Loucy (cell line): ENCODE measurements around the gene SMYD1.

Source experiments
- H2AFZ ChIP-seq: fragments of 200-600 bp; sonication (generic); 2 replicates; pipeline ENCODE4 v1.6.0; 2016; ENCODE audit warnings: antibody characterized with exemption, mild to moderate bottlenecking, low read length, moderate library complexity
- H3F3A ChIP-seq: fragments of 200-600 bp; 2 replicates; pipeline ENCODE4 v1.6.0; 2016; ENCODE audit warnings: antibody characterized with exemption, low read depth, mild to moderate bottlenecking
- H3K27me3 ChIP-seq: fragments of 200-600 bp; sonication (generic); 2 replicates; pipeline ENCODE4 v1.6.1; 2014; ENCODE audit warnings: low read length, mild to moderate bottlenecking; ENCODE audit not compliant: insufficient read depth, poor library complexity, severe bottlenecking
- H3K36me3 ChIP-seq: fragments of 200-600 bp; sonication (generic); 2 replicates; pipeline ENCODE4 v1.6.1; 2016; ENCODE audit warnings: low read length; ENCODE audit not compliant: insufficient read depth
- H3K4me1 ChIP-seq: fragments of 200-600 bp; sonication (generic); 2 replicates; pipeline ENCODE4 v1.5.1; 2014; ENCODE audit warnings: low read length, mild to moderate bottlenecking; ENCODE audit not compliant: insufficient read depth, poor library complexity, severe bottlenecking
- H3K4me2 ChIP-seq: fragments of 200-600 bp; sonication (generic); 2 replicates; pipeline ENCODE4 v1.6.0; 2014; ENCODE audit warnings: antibody characterized with exemption, low read length, low read depth, mild to moderate bottlenecking; ENCODE audit not compliant: poor library complexity, severe bottlenecking
- H3K4me3 ChIP-seq: fragments of 200-600 bp; sonication (generic); 2 replicates; pipeline ENCODE4 v1.5.1; 2014; ENCODE audit warnings: low read length, mild to moderate bottlenecking, mixed read lengths; ENCODE audit not compliant: poor library complexity, severe bottlenecking
- H3K79me2 ChIP-seq: fragments of 200-600 bp; sonication (generic); 2 replicates; pipeline ENCODE4 v1.6.1; 2014; ENCODE audit warnings: low read length; ENCODE audit not compliant: insufficient read depth
- H3K9ac ChIP-seq: fragments of 200-600 bp; sonication (generic); 2 replicates; pipeline ENCODE4 v1.6.0; 2014; ENCODE audit warnings: mild to moderate bottlenecking, low read depth, low read length, moderate library complexity; ENCODE audit not compliant: poor library complexity, severe bottlenecking
- H3K9me2 ChIP-seq: fragments of 200-600 bp; sonication (generic); replicated peaks from 2 replicates; pipeline ENCODE4 v1.6.1; 2016; ENCODE audit warnings: low read depth, low read length, mixed read lengths
- H3K9me3 ChIP-seq: fragments of 200-600 bp; sonication (generic); 2 replicates; pipeline ENCODE4 v1.6.1; 2014; ENCODE audit warnings: mild to moderate bottlenecking, antibody characterized with exemption, low read length, low read depth; ENCODE audit not compliant: insufficient read depth
- H4K20me1 ChIP-seq: fragments of 200-600 bp; sonication (generic); 2 replicates; pipeline ENCODE4 v1.6.0; 2014; ENCODE audit warnings: antibody characterized with exemption, low read length, mild to moderate bottlenecking; ENCODE audit not compliant: insufficient read depth, poor library complexity, severe bottlenecking
- CTCF ChIP-seq: fragments of 200-600 bp; sonication (generic); conservative IDR thresholded peaks from 2 replicates; pipeline ENCODE4 v1.5.1; 2014; ENCODE audit warnings: mild to moderate bottlenecking, antibody characterized with exemption, low read length
- EZH2phosphoT487 ChIP-seq: fragments of 200-600 bp; IDR thresholded peaks from 2 replicates; pipeline ENCODE4 v1.6.1; 2018; ENCODE audit warnings: antibody characterized with exemption, mild to moderate bottlenecking, moderate library complexity, borderline replicate concordance

The SMYD1 gene

GRCh38 chr2:88067189-88067588 lies 436 bp upstream of the SMYD1 start:
- Histone ChIP-seq H3F3A (no peaks in the 10 kb centered on the region), H3K27me3 (no peaks in the 10 kb centered on the region), H3K4me1 (no peaks in the 10 kb centered on the region), H3K79me2 (no peaks in the 10 kb centered on the region), H4K20me1 (no peaks in the 10 kb centered on the region), H3K9me2 (no peaks in the 10 kb centered on the region), H3K4me3 (no peak overlapping the region), H3K4me2 (no peak overlapping the region), H3K9ac (no peak overlapping the region), H3K36me3 (no peaks in the 10 kb centered on the region), H2AFZ (no peak overlapping the region), H3K9me3 (no peaks in the 10 kb centered on the region)
- TF ChIP-seq EZH2phosphoT487: no peak
- no peak for TF ChIP-seq CTCF

- Histone ChIP-seq H3K4me3 (no peak overlapping the region), H4K20me1 (no peaks in the 10 kb centered on the region), H3K27me3 (no peaks in the 10 kb centered on the region), H3K36me3 (no peaks in the 10 kb centered on the region), H3K4me1 (no peaks in the 10 kb centered on the region), H3K9me3 (no peaks in the 10 kb centered on the region), H3K4me2 (no peak overlapping the region), H3K79me2 (no peaks in the 10 kb centered on the region), H3K9me2 (no peaks in the 10 kb centered on the region), H3K9ac (no peak overlapping the region), H3F3A (no peaks in the 10 kb centered on the region), H2AFZ (no peak overlapping the region)
- TF ChIP-seq CTCF (no peak), EZH2phosphoT487 (no peak)
Observed at GRCh38 chr2:88068044-88068443, 419 bp downstream of the SMYD1 start.

GRCh38 chr2:88069117-88069516 lies 1.5 kb downstream of the SMYD1 start:
- Histone ChIP-seq H3K9ac (no peak overlapping the region), H2AFZ (no peak overlapping the region), H3K9me3 (no peaks in the 10 kb centered on the region), H3K27me3 (no peaks in the 10 kb centered on the region), H3K4me1 (no peaks in the 10 kb centered on the region), H3K4me3 (no peak overlapping the region), H3K9me2 (no peaks in the 10 kb centered on the region), H3K36me3 (no peaks in the 10 kb centered on the region), H3K4me2 (no peak overlapping the region), H3K79me2 (no peaks in the 10 kb centered on the region), H3F3A (no peaks in the 10 kb centered on the region), H4K20me1 (no peaks in the 10 kb centered on the region)
- TF ChIP-seq CTCF (no peak), EZH2phosphoT487 (no peak)
